GM21717 (cell line): Measurements from ENCODE around the gene ALDH1A3.

Experiments used
- ATAC-seq: cut with Tn5 transposase; IDR thresholded peaks from one replicate; pipeline ENCODE4 v1.9.1; 2021; ENCODE audit warnings: mild to moderate bottlenecking, moderate library complexity; ENCODE audit not compliant: unreplicated experiment

ALDH1A3 gene

GRCh38 chr15:100947760-100948429, 68.3 kb downstream of the ALDH1A3 start:
- ATAC-seq = no peak

GRCh38 chr15:100948430-100948762, 68.8 kb downstream of the ALDH1A3 start:
- no peak for ATAC-seq

- ATAC-seq = no peak
These were observed 70.1 kb downstream of the ALDH1A3 start for GRCh38 chr15:100949691-100950090.

DNA sequence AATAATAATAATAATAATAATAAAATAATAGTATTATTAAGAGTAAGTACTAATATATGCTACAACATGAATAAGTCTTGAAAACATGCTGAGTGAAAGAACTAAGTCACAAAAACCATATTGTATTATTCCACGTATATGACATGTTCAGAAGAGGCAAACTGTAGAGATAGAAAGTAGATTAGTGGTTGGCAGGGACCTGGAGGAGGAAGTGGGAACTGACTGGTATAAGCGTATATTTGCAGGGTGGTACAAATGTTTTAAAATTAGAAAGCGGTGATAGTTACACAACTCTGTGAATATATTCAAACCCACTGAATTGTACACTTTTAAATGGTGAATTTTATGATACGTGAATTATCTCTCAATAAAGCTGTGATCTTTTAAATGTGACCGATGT, 72.3 kb downstream of the ALDH1A3 start:
- ATAC-seq = no peak

GRCh38 chr15:100952566-100952965, 72.9 kb downstream of the ALDH1A3 start:
- ATAC-seq = no peak

GRCh38 chr15:100958326-100959065, 78.9 kb downstream of the ALDH1A3 start:
- ATAC-seq = no peak

DNA sequence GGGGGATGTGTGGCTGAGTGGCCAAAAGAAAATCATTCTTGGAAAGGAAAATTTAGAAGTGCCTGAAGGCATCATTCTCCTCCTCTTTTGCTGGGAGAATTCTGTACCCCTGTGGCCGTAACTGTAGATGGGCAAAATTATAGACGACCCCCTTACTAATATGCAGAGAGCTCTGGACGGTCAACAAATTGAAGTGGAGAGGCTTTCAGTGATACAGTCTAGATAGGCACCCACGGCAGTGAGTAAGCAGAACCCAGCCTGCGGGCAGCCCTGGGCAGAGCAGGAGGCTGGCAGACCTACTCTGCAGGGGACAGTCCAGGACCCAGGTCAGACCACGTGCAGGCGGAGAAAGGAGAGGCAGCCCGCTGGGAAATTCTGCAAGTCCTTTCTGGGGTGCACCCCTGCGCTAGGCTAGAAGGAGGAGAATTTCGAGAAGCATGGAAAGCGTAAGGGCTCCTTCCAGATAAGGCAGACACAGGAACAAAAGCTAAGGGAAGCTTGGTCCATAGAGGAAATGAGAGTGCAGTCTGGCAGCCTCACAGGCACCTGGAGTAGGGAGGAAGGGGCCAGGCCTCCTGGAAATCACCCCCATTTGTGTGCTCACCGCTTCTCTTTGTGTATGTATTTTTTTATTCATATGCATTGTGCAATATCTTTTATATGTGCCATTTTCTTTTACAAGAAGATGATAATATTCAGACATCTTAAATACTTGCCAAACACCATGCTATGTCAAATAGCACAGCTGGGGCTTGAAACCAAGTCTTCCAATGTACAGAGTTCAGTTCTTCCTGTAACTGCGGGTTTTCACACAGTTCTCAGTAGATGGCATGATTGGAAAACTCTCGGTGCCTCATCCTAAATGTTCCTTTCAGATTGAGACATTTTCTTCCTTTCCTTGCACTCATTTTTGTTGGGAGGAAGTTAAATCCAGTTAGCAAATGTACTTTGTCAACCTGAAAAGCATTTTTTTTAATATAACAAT, 79.7 kb downstream of the ALDH1A3 start:
- ATAC-seq = no peak
